ENCODE data around the gene MYL10.

DNA sequence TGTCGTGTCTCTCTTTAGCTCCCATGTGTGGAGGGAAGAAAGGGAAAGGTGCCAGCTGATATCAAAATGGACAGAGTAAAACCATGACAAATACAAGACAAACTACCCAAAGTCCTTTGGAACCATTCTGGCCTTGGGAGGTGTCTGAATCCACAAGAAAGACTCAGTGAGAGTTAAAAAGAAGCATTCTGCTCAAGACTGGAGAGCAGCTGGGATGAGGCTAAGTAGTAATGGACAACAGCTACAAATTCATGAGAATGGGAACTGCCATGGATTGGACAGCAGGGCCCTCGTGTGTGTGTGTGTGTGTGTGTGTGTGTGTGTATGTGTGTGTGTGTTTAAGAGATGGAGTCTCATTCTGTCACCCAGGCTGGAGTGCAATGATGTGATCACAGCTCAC lies 39.6 kb upstream of the MYL10 start:
- no peak for TF ChIP-seq RAD21 (IDR thresholded peaks at IDR 0.05; ENCODE audit: low read depth)
- TF ChIP-seq, protein P1, sequence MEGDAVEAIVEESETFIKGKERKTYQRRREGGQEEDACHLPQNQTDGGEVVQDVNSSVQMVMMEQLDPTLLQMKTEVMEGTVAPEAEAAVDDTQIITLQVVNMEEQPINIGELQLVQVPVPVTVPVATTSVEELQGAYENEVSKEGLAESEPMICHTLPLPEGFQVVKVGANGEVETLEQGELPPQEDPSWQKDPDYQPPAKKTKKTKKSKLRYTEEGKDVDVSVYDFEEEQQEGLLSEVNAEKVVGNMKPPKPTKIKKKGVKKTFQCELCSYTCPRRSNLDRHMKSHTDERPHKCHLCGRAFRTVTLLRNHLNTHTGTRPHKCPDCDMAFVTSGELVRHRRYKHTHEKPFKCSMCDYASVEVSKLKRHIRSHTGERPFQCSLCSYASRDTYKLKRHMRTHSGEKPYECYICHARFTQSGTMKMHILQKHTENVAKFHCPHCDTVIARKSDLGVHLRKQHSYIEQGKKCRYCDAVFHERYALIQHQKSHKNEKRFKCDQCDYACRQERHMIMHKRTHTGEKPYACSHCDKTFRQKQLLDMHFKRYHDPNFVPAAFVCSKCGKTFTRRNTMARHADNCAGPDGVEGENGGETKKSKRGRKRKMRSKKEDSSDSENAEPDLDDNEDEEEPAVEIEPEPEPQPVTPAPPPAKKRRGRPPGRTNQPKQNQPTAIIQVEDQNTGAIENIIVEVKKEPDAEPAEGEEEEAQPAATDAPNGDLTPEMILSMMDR (IDR thresholded peaks at IDR 0.05 in 2 of 3, conservative IDR thresholded peaks at IDR 0.05 in 1 of 3; ENCODE audit: borderline replicate concordance in 1 of 3, insufficient read depth in 1 of 3, low read depth in 2 of 3, low read length in 2 of 3), result no peak
